RWPE1 (cell line): Measurements from ENCODE around the gene EDN1.

Source experiments
- CTCF ChIA-PET: fragments of 350-600 bp; sonication (Branson Sonifier 250); formaldehyde crosslinking; extraction: SDS; loops from one replicate; lab custom pipeline; 2021; lab: Yijun Ruan, JAX
- POLR2A ChIA-PET: fragments of 400-600 bp; formaldehyde crosslinking; extraction: SDS; loops from one replicate; lab custom pipeline; 2020; ENCODE audit warnings: antibody characterized with exemption; ENCODE audit not compliant: low non-redundant PET; lab: Yijun Ruan, JAX
- DNase-seq: peaks from one replicate; pipeline ENCODE4 v3.0.0; 2012; ENCODE audit warnings: low spot score
- H3K27ac ChIP-seq: fragments of 450-650 bp; 2 replicates; pipeline ENCODE4 v1.5.1; 2017
- TF ChIP-seq, protein P1 (sequence below): fragments of 450-650 bp; conservative IDR thresholded peaks from 2 replicates; pipeline ENCODE4 v1.5.1; 2017; ENCODE audit warnings: low read depth, mild to moderate bottlenecking

Gene EDN1

DNA sequence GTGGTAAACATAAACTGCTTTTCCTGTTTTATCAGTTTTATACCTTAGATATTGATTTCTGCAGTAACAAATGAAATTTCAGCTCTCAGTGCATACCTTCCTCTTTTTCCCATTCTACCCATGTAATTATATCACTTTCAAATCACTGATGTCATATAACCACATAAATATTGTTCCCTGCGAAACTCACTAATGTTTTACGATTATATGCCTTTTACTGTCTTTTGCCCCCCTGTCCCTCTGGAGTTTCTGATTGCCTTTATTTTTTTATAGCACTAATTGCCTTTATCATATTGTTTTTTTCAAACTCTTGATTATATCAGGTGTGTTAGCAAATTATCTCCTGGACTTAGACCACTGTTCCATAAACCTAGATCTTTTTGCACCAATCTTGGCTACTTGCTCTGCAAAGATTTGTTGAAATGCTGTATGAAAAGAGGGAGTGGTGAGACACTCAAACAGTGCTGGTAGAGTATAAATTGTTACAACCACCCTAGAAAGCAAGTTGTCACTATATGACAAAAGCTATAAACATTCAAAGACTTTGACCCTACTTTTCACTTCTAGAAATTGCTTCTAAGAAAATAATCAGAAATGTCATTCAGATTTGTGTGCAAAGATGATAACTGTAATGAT is 29.6 kb upstream of the EDN1 start:
- ChIA-PET CTCF (no interaction called here), POLR2A (no interaction called here)
- DNase-seq, result no peak
- TF ChIP-seq, protein P1, sequence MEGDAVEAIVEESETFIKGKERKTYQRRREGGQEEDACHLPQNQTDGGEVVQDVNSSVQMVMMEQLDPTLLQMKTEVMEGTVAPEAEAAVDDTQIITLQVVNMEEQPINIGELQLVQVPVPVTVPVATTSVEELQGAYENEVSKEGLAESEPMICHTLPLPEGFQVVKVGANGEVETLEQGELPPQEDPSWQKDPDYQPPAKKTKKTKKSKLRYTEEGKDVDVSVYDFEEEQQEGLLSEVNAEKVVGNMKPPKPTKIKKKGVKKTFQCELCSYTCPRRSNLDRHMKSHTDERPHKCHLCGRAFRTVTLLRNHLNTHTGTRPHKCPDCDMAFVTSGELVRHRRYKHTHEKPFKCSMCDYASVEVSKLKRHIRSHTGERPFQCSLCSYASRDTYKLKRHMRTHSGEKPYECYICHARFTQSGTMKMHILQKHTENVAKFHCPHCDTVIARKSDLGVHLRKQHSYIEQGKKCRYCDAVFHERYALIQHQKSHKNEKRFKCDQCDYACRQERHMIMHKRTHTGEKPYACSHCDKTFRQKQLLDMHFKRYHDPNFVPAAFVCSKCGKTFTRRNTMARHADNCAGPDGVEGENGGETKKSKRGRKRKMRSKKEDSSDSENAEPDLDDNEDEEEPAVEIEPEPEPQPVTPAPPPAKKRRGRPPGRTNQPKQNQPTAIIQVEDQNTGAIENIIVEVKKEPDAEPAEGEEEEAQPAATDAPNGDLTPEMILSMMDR, result no peak
- H3K27ac ChIP-seq, result no peak overlapping the region

DNA sequence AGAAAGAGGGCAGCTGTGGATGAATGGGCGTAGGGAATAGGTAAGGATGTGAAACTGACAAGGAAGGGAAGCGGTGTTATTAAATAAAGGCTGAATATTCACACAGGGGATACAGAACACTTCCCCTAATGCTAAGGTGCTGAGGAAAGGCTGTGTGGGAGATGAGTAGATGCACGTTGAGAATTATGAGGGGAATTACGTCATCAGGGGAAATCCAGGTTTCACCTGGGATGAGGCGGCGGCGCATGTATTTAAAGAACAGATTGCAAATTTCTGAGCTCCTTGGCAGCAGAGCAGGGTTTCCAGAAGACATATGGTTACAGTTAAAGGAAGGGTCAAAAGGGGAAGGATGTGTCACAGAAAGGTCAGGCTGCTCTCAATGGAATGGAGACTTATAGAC is 28.7 kb upstream of the EDN1 start:
- DNase-seq, result no peak
- no peak overlapping the region for H3K27ac ChIP-seq
- ChIA-PET POLR2A (no interaction called here), CTCF (no interaction called here)
- TF ChIP-seq, protein P1, result no peak

DNA sequence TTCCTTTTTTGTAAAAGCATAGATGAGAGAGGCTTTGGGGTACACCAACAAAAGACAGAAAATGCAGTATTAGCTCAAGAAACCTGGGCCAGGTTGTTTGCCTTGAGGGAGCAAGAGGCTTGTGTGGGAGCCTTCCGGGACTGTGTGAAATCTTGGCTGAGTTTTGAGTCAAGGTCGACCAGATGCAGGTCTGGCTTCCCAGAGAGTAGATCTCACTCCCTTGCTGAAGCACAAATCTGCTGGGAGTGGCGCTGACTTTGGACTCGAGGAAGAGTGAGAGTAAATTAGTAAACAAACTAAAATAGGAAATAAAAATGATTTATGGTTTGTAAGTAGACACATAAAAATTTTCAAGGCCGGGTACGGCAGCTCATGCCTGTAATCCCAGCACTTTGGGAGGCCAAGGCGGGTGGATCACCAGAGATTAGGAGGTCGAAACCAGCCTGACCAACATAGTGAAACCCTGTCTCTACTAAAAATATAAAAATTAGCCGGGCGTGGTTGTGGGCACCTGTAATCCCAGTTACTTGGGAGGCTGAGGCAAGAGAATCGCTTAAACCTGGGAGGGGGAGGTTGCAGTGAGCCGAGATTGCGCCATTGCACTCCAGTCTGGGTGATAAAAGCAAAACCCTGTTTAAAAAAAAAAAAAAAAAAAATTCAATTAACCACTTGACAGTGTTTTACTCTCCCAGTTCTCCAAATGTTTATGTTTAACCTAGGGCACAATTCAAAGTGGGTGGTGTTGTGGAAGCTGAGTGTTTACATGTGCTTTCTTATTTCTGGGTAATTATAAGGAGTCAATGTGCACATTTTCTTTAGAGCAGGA is 27.7 kb upstream of the EDN1 start:
- ChIA-PET POLR2A (no interaction called here), CTCF (no interaction called here)
- DNase-seq, result no peak
- H3K27ac ChIP-seq, result no peak overlapping the region
- TF ChIP-seq, protein P1, result no peak

DNA sequence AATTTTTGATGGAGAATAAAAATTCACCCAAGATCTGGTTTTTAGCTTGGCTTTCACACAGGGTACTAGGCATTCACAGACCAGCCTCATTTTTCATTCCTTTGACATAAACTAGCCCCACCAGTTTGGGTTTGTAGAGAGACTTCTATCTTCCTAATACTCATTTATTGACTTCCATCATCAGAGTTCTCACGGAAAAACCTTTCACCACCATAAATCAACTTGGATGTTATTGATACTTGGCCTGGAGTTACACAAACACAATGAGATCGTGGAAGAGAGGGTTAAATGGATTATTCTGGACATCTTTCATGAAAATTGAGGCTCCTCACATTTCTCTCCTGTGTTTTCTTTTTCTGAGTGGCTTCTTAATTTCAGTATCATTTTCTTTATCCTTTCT is 26.8 kb upstream of the EDN1 start:
- POLR2A ChIA-PET, result no interaction called here
- no peak overlapping the region for H3K27ac ChIP-seq
- TF ChIP-seq, protein P1, result no peak
- no peak for DNase-seq
- CTCF ChIA-PET, result no interaction called here

DNA sequence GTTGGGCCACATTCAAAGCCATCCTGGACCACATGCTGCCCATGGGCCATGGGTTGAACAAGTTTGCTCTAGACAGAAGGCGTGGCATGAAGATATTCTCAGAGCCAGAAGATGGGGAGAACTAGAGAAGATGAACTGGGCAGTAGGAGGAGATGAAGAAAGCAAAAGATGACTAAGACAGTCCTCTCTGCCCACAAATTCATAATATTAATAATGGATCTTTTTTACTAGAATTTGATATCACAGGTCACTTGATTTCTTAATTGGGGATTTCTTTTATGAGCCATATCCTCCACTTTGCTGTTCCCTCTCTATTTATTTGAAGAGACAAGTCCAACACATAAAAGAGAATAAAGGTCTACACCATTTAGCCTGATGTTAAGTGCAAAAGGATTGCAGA is 25.5 kb upstream of the EDN1 start:
- ChIA-PET CTCF (no interaction called here), POLR2A (no interaction called here)
- TF ChIP-seq, protein P1, result no peak
- DNase-seq, result no peak
- no peak overlapping the region for H3K27ac ChIP-seq

DNA sequence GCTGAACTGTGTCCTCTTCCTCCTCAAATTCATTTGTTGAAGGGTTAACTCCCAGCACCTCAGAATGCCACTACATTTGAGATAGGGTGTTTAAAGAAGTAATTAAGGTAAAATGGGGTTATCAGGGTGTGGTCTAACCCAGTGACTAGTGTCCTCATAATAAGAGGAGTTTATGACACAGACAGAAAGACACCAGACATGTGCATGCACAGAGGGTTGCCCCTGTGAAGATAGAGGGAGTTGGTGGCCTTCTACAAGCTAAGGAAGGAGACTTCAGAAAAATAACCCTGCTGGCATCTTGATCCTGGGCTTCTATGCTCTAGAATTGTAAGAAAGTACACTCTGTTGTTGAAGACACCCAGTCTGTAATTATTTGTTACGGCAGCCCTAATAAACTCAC is 24.9 kb upstream of the EDN1 start:
- ChIA-PET CTCF (no interaction called here), POLR2A (no interaction called here)
- DNase-seq, result no peak
- TF ChIP-seq, protein P1, result no peak
- H3K27ac ChIP-seq, result no peak overlapping the region
